ENCODE results near the gene CHTF8. TPM values are rescaled to one million over a fixed set of nuclear protein-coding genes. Genes with fewer than 3 reads are reported as not detected.

CHTF8 gene
- total RNA-seq, 1 donor from 2014 or later: 86.4 TPM

- H3K4me3 ChIP-seq (ENCODE audit: insufficient read depth, low read depth, low read length): peak overlapping the region; percentile 19
- H4K20me1 ChIP-seq (ENCODE audit: insufficient read depth, low read length): peaks cover 6% of the 10 kb centered on the region
- H3K27me3 Mint-ChIP-seq (ENCODE audit: low read depth, unreplicated experiment): no peaks in the 10 kb centered on the region
- H3K4me1 ChIP-seq (ENCODE audit: insufficient read depth, low read length): peaks cover 34% of the 10 kb centered on the region
- H3K9ac ChIP-seq (ENCODE audit: low read length): peak overlapping the region; percentile 36
- H2AFZ ChIP-seq (ENCODE audit: low read depth, low read length): no peak overlapping the region
- H3K27ac Mint-ChIP-seq (ENCODE audit: unreplicated experiment): peak overlapping the region; percentile 64
- H3K36me3 ChIP-seq (ENCODE audit: insufficient read depth, low read length): peaks cover 31% of the 10 kb centered on the region
- H3K9me3 Mint-ChIP-seq (ENCODE audit: unreplicated experiment): no peaks in the 10 kb centered on the region
- H3K4me3 Mint-ChIP-seq (ENCODE audit: unreplicated experiment): no peak overlapping the region
- peaks cover 34% of the 10 kb centered on the region for H3K4me1 Mint-ChIP-seq (ENCODE audit: low read depth, unreplicated experiment)
- peaks cover 11% of the 10 kb centered on the region for H3K36me3 Mint-ChIP-seq (ENCODE audit: low read depth, unreplicated experiment)
- peak overlapping the region; percentile 76 for H3K27ac ChIP-seq (ENCODE audit: low read depth, low read length)
- H3K9me3 ChIP-seq (ENCODE audit: insufficient read depth, low read depth, low read length): no peaks in the 10 kb centered on the region
- H3K79me2 ChIP-seq (ENCODE audit: insufficient read depth, low read length): no peaks in the 10 kb centered on the region
- H3K4me2 ChIP-seq (ENCODE audit: low read length): peak overlapping the region; percentile 74
- no peak for FAIRE-seq
- TF ChIP-seq CTCF (IDR thresholded peaks at IDR 0.05; ENCODE audit: insufficient read depth, low read depth, low read length) (no peak), EZH2 (IDR thresholded peaks at IDR 0.05; ENCODE audit: insufficient read depth, low read length) (no peak)
- DNase-seq (ENCODE audit: low read depth): peak; percentile 74
- no peaks in the 10 kb centered on the region for H3K27me3 ChIP-seq (ENCODE audit: insufficient read depth, low read length)
These were observed 33.9 kb upstream of the CHTF8 start for GRCh38 chr16:69166221-69166833.

GRCh38 chr16:69165584-69165983 lies 33.2 kb upstream of the CHTF8 start:
- Mint-ChIP-seq H3K27me3 (ENCODE audit: low read depth, unreplicated experiment) (no peaks in the 10 kb centered on the region), H3K36me3 (ENCODE audit: low read depth, unreplicated experiment) (peaks cover 13% of the 10 kb centered on the region), H3K27ac (ENCODE audit: unreplicated experiment) (no peak overlapping the region), H3K4me3 (ENCODE audit: unreplicated experiment) (no peak overlapping the region), H3K9me3 (ENCODE audit: unreplicated experiment) (no peaks in the 10 kb centered on the region), H3K4me1 (ENCODE audit: low read depth, unreplicated experiment) (peaks cover 28% of the 10 kb centered on the region)
- Histone ChIP-seq H3K27ac (ENCODE audit: low read depth, low read length) (peak overlapping the region; percentile 76), H3K27me3 (ENCODE audit: insufficient read depth, low read length) (no peaks in the 10 kb centered on the region), H3K36me3 (ENCODE audit: insufficient read depth, low read length) (peaks cover 38% of the 10 kb centered on the region), H4K20me1 (ENCODE audit: insufficient read depth, low read length) (peaks cover 6% of the 10 kb centered on the region), H3K9ac (ENCODE audit: low read length) (peak overlapping the region; percentile 36), H3K4me1 (ENCODE audit: insufficient read depth, low read length) (peaks cover 29% of the 10 kb centered on the region), H3K79me2 (ENCODE audit: insufficient read depth, low read length) (no peaks in the 10 kb centered on the region), H3K9me3 (ENCODE audit: insufficient read depth, low read depth, low read length) (no peaks in the 10 kb centered on the region), H3K4me2 (ENCODE audit: low read length) (peak overlapping the region; percentile 74), H3K4me3 (ENCODE audit: insufficient read depth, low read depth, low read length) (no peak overlapping the region), H2AFZ (ENCODE audit: low read depth, low read length) (no peak overlapping the region)
- DNase-seq (ENCODE audit: low read depth) (no peak), FAIRE-seq (no peak)
- TF ChIP-seq CTCF (IDR thresholded peaks at IDR 0.05; ENCODE audit: insufficient read depth, low read depth, low read length) (no peak), EZH2 (IDR thresholded peaks at IDR 0.05; ENCODE audit: insufficient read depth, low read length) (no peak)

- FAIRE-seq (no peak), DNase-seq (ENCODE audit: low read depth) (no peak)
- Histone ChIP-seq H3K79me2 (ENCODE audit: insufficient read depth, low read length) (peaks cover 3% of the 10 kb centered on the region), H3K4me3 (ENCODE audit: insufficient read depth, low read depth, low read length) (no peak overlapping the region), H3K9ac (ENCODE audit: low read length) (no peak overlapping the region), H3K9me3 (ENCODE audit: insufficient read depth, low read depth, low read length) (no peaks in the 10 kb centered on the region), H3K27me3 (ENCODE audit: insufficient read depth, low read length) (no peaks in the 10 kb centered on the region), H4K20me1 (ENCODE audit: insufficient read depth, low read length) (no peaks in the 10 kb centered on the region), H3K4me1 (ENCODE audit: insufficient read depth, low read length) (peaks cover 1% of the 10 kb centered on the region), H3K4me2 (ENCODE audit: low read length) (no peak overlapping the region), H3K36me3 (ENCODE audit: insufficient read depth, low read length) (peaks cover 55% of the 10 kb centered on the region), H3K27ac (ENCODE audit: low read depth, low read length) (no peak overlapping the region), H2AFZ (ENCODE audit: low read depth, low read length) (no peak overlapping the region)
- H3K4me3 Mint-ChIP-seq (ENCODE audit: unreplicated experiment): no peak overlapping the region
- TF ChIP-seq EZH2 (IDR thresholded peaks at IDR 0.05; ENCODE audit: insufficient read depth, low read length): no peak
- TF ChIP-seq CTCF (IDR thresholded peaks at IDR 0.05; ENCODE audit: insufficient read depth, low read depth, low read length): no peak
- H3K4me1 Mint-ChIP-seq (ENCODE audit: low read depth, unreplicated experiment): no peaks in the 10 kb centered on the region
- no peak overlapping the region for H3K27ac Mint-ChIP-seq (ENCODE audit: unreplicated experiment)
- H3K36me3 Mint-ChIP-seq (ENCODE audit: low read depth, unreplicated experiment): peaks cover 23% of the 10 kb centered on the region
- H3K9me3 Mint-ChIP-seq (ENCODE audit: unreplicated experiment): no peaks in the 10 kb centered on the region
- no peaks in the 10 kb centered on the region for H3K27me3 Mint-ChIP-seq (ENCODE audit: low read depth, unreplicated experiment)
These were observed 27.8 kb upstream of the CHTF8 start for GRCh38 chr16:69160192-69160591.
